PC-9 (cell line): ENCODE data around the gene C6orf136.

Source experiments
- EZH2 ChIP-seq: fragments of 200-600 bp; sonication (generic); IDR thresholded peaks from 2 replicates; pipeline ENCODE4 v1.8.0; 2017; ENCODE audit warnings: antibody characterized with exemption, low read depth
- TF ChIP-seq, protein P1 (sequence below): fragments of 200-600 bp; sonication (generic); conservative IDR thresholded peaks from 2 replicates; pipeline ENCODE4 v1.6.1; 2017; ENCODE audit warnings: mixed run types, antibody characterized with exemption, mild to moderate bottlenecking, moderate library complexity

DNA sequence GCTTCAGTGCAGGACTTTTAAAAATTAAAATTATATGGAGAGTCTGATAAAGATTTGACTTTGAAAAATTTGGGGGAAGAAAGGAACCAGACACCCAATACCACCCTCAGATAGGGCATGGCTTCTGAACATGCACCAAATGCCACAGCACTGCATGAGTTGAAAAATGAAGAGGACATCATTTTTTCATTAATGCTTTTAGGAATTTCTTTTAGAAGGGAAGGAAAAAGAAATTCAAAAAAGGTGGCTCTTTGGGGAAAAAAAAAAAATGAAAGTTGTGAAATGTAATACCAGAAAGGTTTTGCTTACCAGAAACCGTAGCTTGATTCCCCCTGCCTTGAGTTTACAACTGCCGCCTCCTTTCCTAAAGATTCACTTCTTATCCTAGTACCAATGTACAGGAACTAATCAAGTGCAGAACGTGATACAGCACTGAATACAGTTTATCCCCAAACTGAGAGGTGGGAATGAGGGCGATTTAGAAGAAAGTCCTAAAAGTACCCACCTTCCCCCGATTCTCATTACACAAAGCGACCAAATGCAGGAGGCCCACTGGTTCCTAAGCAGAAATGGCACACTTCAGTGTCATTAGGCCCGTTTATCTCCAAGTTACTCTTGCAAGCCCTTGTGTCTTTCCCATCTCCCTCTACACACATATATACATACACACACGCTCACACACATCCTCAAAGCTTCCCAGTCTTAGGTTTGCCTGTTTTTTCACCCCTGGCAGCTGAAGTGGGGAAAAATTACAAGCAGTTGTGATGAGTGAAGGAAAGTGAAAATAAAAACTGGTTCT is 32.7 kb upstream of the C6orf136 start:
- TF ChIP-seq, protein P1, sequence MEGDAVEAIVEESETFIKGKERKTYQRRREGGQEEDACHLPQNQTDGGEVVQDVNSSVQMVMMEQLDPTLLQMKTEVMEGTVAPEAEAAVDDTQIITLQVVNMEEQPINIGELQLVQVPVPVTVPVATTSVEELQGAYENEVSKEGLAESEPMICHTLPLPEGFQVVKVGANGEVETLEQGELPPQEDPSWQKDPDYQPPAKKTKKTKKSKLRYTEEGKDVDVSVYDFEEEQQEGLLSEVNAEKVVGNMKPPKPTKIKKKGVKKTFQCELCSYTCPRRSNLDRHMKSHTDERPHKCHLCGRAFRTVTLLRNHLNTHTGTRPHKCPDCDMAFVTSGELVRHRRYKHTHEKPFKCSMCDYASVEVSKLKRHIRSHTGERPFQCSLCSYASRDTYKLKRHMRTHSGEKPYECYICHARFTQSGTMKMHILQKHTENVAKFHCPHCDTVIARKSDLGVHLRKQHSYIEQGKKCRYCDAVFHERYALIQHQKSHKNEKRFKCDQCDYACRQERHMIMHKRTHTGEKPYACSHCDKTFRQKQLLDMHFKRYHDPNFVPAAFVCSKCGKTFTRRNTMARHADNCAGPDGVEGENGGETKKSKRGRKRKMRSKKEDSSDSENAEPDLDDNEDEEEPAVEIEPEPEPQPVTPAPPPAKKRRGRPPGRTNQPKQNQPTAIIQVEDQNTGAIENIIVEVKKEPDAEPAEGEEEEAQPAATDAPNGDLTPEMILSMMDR = no peak
- TF ChIP-seq EZH2 = no peak
